Left lung (tissue), 10 donors: ENCODE results near the gene TRERF1. TPM values are rescaled to one million over a fixed set of nuclear protein-coding genes. Genes with fewer than 3 reads are reported as not detected.

ENCODE experiments used
- ATAC-seq: fragments of 200-7000 bp; cut with Tn5 transposase; one replicate; pipeline ENCODE4 v1.9.1; 2020; ENCODE audit warnings: moderate library complexity
- DNase-seq, 4 donors: peaks; one replicate each; pipeline ENCODE4 v3.0.0-alpha.2; 2013 to 2020
- H3K27ac ChIP-seq, 2 donors: fragments of 200-600 bp; sonication (generic) in 1 of 2; one replicate each; pipeline versions ENCODE4 v1.5.0 to v1.8.0; 2020 to 2021
- H3K27me3 ChIP-seq, 2 donors: fragments of 200-600 bp; sonication (generic) in 1 of 2; one replicate each; pipeline versions ENCODE4 v1.5.0 to v1.8.0; 2020 to 2021
- H3K36me3 ChIP-seq, 2 donors: fragments of 200-600 bp; sonication (generic) in 1 of 2; one replicate each; pipeline versions ENCODE4 v1.5.0 to v1.8.0; 2020 to 2021
- H3K4me1 ChIP-seq, 2 donors: fragments of 200-600 bp; one replicate each; pipeline ENCODE4 v1.8.0; 2021
- H3K4me3 ChIP-seq, 2 donors: fragments of 200-600 bp; sonication (generic) in 1 of 2; one replicate each; pipeline versions ENCODE4 v1.5.0 to v1.8.0; 2020 to 2021; ENCODE audit warnings: mild to moderate bottlenecking in 1 of 2
- H3K9me3 ChIP-seq, 2 donors: fragments of 200-600 bp; sonication (generic) in 1 of 2; one replicate each; pipeline versions ENCODE4 v1.5.0 to v1.8.0; 2020 to 2021
- intact Hi-C, 2 donors: fragments of 100-400 bp; cut with DNase I; formaldehyde crosslinking; loops; one replicate each; pipeline versions ENCODE4 v1.11.2 to v1.14.2; 2022
- polyA plus RNA-seq, 6 donors: library from polyadenylated mRNA; unstranded; fragments of 120-200 nt; gene quantifications; one replicate each; pipeline ENCODE4 v1.2.1, GENCODE V29; 2013; ENCODE audit not compliant: insufficient read length in 6 of 6
- total RNA-seq, 2 donors: library from RNA; stranded (reverse); fragmentation: NEBNext Ultra II Directional; extraction: Animal tissue kit (Norgen Biotek cat#: 25700); gene quantifications; one replicate each; pipeline ENCODE4 v1.2.1, GENCODE V29; 2021
- TF ChIP-seq, protein P1 (sequence below), 2 donors: fragments of 200-600 bp; sonication (generic) in 1 of 2; IDR thresholded peaks; one replicate each; pipeline versions ENCODE4 v1.5.0 to v1.8.0; 2021; ENCODE audit warnings: antibody characterized with exemption in 2 of 2
- donor health status: DM: no; HTN: yes; CAD: no.
- donor health status: DM: no; HTN: no; CAD: no.

TRERF1 gene
- total and polyA plus RNA-seq, 8 donors, result 3.7 to 24.9 (median 20.7) TPM

DNA sequence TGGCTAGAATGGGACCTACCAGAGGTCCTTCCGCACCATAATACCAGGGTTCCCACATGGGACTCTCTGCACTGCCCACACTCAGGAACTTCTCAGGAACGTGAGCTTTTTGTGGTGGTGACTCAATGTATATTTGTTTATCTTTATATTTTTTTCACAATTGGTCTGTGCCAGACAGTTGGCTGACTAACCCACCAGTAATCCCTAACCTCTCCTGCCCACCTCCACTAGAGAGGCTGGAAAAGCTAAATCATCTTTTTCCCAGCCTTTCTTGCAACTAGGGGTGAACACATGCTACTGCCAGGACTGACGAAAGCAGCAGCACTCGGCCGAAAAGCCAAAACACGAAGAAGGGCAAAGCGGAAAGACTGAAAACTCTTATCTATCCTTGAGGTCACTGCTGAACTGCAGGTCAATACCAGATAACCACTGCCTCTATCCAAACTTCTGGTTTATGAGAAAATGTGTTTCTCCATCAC, 112.9 kb downstream of the TRERF1 start:
- Histone ChIP-seq H3K36me3 (no peaks in the 10 kb centered on the region), H3K9me3 (no peaks in the 10 kb centered on the region), H3K27me3 (no peaks in the 10 kb centered on the region), H3K4me1 (peaks cover 0 to 21% of the 10 kb centered on the region in 2 donors), H3K4me3 (no peak overlapping the region), H3K27ac (no peak overlapping the region)
- TF ChIP-seq, protein P1, sequence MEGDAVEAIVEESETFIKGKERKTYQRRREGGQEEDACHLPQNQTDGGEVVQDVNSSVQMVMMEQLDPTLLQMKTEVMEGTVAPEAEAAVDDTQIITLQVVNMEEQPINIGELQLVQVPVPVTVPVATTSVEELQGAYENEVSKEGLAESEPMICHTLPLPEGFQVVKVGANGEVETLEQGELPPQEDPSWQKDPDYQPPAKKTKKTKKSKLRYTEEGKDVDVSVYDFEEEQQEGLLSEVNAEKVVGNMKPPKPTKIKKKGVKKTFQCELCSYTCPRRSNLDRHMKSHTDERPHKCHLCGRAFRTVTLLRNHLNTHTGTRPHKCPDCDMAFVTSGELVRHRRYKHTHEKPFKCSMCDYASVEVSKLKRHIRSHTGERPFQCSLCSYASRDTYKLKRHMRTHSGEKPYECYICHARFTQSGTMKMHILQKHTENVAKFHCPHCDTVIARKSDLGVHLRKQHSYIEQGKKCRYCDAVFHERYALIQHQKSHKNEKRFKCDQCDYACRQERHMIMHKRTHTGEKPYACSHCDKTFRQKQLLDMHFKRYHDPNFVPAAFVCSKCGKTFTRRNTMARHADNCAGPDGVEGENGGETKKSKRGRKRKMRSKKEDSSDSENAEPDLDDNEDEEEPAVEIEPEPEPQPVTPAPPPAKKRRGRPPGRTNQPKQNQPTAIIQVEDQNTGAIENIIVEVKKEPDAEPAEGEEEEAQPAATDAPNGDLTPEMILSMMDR (IDR thresholded peaks at IDR 0.05), result no peak
- intact Hi-C loops, result no loop called here
- DNase-seq, result no peak
- peak; percentile 35 for ATAC-seq

DNA sequence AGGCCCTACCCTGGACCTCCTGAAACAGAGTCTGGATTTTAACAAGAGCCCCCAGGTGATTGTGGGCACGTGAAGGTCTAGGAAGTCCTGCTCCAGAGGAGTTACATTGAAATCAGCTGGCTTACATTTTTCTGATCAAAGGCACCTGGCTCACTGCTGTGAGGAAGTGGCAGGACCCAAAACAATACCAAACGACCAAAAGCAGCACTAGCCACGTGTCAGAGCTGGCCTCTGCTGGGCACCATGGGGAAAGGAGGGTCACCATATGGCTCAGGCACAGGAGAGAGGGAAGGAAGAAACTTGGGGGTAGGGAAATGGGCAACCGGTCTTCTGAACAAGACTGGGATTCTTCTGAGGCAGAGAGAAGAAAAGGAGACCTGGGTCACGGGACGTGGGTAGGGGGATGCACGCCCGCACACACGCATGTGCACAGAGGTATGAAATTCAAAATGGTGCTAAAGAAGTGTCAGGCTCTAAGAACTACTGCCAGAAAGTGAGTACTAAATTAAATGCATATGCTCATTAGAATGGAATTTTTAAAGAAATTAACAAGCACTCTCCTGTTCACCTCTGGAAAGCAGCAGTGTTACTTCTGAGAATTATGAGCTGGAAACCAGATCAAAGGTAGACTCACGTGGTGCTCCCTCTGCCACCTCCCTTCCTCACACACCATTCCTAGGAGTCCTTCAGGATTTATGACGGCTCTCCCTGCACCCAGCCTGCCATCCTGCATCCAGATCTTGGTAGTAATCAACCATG, 113.6 kb downstream of the TRERF1 start:
- intact Hi-C loops, result no loop called here
- no peak overlapping the region for H3K4me3 ChIP-seq

DNA sequence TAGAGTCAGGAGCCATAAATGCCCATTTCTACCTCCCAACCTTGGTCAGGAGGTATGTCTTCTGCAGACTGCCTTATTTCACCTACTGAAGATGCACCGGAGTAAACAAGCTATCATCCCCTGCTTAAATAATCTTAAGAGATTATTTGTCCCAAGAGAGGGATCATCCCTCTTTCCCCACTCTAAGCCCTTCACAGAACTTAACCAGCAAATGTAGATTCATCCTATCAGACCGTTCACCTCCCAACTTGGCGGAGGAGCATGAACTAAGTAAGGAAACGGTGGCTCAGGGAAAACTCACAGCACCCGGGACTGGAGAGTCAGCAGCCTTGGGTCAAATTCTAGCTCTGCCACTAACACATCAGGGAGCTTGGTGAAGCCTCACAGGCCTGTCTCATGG, 115.3 kb downstream of the TRERF1 start:
- DNase-seq, result no peak
- no peak overlapping the region for H3K27ac ChIP-seq
- ATAC-seq, result no peak

More for the DNA sequence above, 113.6 kb downstream of the TRERF1 start:
- H3K36me3 ChIP-seq, result no peaks in the 10 kb centered on the region
- ATAC-seq, result no peak
- H3K9me3 ChIP-seq, result no peaks in the 10 kb centered on the region
- peaks cover 0 to 26% of the 10 kb centered on the region in 2 donors for H3K4me1 ChIP-seq
- no peak overlapping the region for H3K27ac ChIP-seq
- no peaks in the 10 kb centered on the region for H3K27me3 ChIP-seq
- DNase-seq, result no peak
- TF ChIP-seq, protein P1 (IDR thresholded peaks at IDR 0.05), result no peak

DNA sequence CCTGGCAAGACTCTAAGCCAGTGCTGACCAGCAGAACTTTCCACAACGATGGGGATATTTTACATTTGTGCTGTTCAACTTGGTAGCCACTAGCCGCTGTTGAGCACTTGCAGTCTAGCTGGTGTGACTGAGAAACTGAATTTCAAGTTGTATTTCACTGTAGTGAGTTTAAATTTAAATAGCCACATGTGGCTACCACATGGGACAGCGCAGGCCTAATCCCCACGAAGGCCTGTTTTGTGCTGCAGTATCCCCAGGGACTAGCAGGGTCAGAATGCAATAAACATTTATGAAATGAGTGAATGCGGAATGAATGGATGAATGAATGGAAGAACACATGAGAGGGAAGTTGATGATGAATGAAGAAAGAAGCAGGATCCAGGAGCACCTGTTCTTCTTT, 115.8 kb downstream of the TRERF1 start:
- Histone ChIP-seq H3K9me3 (no peaks in the 10 kb centered on the region), H3K4me1 (peaks cover 0 to 36% of the 10 kb centered on the region in 2 donors), H3K36me3 (no peaks in the 10 kb centered on the region), H3K4me3 (no peak overlapping the region), H3K27ac (no peak overlapping the region), H3K27me3 (no peaks in the 10 kb centered on the region)
- DNase-seq (no peak), ATAC-seq (no peak)
- intact Hi-C loops, result no loop called here
- TF ChIP-seq, protein P1 (IDR thresholded peaks at IDR 0.05), result no peak

More for the DNA sequence above, 115.3 kb downstream of the TRERF1 start:
- TF ChIP-seq, protein P1 (IDR thresholded peaks at IDR 0.05), result no peak
- Histone ChIP-seq H3K9me3 (no peaks in the 10 kb centered on the region), H3K4me1 (peaks cover 0 to 36% of the 10 kb centered on the region in 2 donors), H3K36me3 (no peaks in the 10 kb centered on the region), H3K4me3 (no peak overlapping the region), H3K27me3 (no peaks in the 10 kb centered on the region)
- intact Hi-C loops, result no loop called here

DNA sequence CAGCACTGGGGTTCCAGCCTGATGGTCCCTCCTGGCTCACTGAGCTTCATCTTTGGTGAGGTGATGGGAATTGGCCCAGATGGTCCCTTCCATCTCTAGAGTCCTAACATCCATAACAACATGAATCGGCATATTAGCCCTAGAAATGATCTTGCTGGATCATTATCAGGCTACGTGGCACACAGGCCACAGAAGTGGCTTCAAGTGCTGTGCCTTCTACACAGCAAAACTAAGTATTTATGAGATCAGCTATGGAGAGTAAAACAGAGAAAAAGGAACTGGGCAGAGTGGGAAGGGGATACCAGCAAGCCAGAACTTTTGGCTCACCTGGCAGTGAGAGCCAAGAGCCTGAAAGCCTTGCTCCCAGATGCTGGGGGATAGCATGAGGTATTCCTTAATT, 116.9 kb downstream of the TRERF1 start:
- no peaks in the 10 kb centered on the region for H3K27me3 ChIP-seq
- TF ChIP-seq, protein P1 (IDR thresholded peaks at IDR 0.05), result no peak
- peaks cover 0 to 36% of the 10 kb centered on the region in 2 donors for H3K4me1 ChIP-seq
- H3K9me3 ChIP-seq, result no peaks in the 10 kb centered on the region
- H3K4me3 ChIP-seq, result no peak overlapping the region
- intact Hi-C loops, result no loop called here
- no peaks in the 10 kb centered on the region for H3K36me3 ChIP-seq
- peak overlapping the region in 1 of 2 donors; percentile 90 for H3K27ac ChIP-seq
- no peak for DNase-seq
- ATAC-seq, result no peak
